HG02870 (cell line): ENCODE data around the gene TSGA10IP.

Experiments used
- ATAC-seq: cut with Tn5 transposase; IDR thresholded peaks from one replicate; pipeline ENCODE4 v1.9.1; 2021; ENCODE audit warnings: mild to moderate bottlenecking, moderate library complexity; ENCODE audit not compliant: unreplicated experiment

Gene TSGA10IP

DNA sequence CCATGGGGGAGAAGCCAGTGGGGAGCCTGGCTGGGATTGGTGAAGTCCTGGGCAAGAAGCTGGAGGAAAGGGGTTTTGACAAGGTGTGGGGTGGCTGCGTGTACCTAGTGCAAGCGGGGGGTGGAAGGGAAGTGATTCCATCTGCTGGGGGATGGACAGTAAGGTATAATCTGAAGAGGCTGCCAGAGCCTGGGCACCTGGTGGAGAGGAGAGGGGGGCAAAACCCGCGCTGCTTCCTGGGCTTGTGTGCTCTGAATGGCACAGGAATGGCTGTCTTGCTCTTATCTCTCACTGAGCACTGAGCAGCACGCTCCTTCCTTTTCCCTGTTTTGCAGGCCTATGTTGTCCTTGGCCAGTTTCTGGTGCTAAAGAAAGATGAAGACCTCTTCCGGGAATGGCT is 58.0 kb downstream of the TSGA10IP start:
- no peak for ATAC-seq

DNA sequence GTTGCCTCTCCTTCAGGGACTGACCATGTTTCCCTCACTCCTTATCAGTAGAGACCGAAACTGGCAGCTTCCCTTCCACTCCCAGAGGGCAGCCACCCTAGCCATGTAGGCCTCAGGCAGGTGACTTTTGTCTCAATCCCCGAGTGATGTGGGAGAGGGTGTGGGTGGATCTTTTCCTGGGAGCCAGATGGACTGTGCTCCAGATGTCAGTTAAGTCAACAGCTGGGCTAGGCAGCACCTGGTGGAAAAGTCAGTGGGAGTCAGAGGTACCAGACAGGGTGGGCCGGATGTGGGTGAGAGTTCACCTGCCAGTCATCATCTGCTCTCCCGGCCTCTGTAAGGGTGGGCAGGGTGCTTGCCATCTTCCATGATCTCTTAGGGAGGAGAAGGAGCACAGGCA is 58.9 kb downstream of the TSGA10IP start:
- ATAC-seq = no peak

DNA sequence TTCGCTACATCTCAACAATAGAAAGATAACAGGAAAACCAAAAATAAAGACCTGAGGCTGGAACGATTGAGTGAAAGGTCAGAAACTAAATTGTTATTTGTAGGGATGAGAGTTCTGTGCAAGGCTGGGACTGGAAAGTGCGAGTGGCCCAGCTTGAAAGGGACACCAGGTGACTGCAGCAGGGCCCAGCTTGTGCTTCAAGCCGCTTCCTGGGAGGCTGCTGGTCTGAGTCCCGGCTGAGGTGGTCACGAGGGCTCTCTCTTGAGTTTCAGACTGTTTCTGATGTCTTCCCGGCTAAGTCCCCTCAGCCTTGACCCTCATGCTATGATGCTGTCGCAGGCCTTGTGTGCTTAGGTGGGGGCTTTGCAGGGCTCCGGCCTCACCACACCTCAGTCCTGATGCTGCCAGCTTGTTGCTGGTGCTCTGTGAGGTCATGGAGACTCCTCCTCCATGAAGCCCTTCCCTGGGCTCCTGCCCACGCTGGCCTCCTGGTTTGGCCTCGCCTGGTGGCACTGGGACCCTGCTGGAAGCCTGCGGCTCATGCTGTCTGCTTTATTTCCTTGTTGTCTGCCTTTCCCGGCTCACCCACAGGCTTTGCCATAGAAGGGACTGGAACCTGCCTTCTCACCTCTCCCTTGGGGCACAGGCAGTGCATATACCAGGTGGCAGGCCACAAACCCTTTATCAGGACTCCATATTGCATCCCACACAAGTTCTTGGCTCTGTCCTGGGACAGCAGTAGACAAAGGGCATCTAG is 61.0 kb downstream of the TSGA10IP start:
- ATAC-seq = no peak

DNA sequence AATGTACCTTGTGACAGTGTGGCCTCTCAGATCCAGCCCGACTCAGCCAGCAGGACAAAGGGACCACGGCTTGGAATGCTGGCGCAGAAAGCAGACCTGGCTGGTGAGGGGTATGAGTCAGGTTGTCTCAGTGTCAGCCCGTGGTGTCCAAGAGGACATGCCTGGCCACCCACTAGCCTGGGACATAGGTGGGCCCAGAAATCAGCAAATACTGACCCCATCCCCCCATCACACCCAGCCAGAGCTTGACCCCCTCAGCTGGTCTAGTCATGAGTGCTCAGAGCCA is 61.6 kb downstream of the TSGA10IP start:
- ATAC-seq = no peak

DNA sequence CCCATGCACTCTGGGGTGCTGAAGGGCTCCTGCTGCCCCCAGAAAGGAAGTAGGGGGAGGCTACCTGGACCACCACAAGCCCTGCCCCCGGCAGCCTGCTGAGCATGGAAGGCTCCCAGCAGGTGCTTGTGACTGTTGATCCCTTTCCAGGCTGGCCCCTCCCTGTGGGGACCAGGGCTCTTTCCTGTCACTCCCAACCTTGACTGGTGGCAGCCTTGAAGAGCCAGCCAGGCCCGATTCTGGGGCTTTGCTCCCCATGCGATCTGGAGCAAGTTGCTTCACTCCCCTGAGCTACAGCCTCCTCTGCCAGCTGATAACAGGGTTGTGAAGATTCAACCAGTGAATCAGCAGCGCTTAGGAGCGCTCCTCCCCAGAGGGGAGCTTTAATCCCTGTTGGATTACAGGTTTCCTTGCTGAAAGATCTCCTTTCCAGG is 61.9 kb downstream of the TSGA10IP start:
- no peak for ATAC-seq

DNA sequence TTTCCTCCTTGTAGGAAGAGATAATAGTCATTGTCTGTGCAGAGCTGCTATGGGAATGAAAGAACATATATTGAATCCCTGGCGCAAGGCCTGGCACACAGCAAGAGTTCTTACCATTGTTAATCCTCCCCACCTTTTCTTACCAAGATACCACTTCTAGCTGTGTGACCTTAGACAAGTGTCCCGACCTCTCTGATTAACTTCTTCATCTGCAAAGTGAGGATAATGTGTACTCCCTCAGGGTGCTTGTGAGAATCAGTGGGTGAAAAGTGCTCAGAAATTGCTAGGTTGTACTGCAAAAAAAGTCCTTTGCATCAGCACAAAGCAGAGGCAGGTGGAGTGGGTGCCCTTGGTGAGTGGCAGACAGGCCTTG is 62.8 kb downstream of the TSGA10IP start:
- ATAC-seq = no peak

DNA sequence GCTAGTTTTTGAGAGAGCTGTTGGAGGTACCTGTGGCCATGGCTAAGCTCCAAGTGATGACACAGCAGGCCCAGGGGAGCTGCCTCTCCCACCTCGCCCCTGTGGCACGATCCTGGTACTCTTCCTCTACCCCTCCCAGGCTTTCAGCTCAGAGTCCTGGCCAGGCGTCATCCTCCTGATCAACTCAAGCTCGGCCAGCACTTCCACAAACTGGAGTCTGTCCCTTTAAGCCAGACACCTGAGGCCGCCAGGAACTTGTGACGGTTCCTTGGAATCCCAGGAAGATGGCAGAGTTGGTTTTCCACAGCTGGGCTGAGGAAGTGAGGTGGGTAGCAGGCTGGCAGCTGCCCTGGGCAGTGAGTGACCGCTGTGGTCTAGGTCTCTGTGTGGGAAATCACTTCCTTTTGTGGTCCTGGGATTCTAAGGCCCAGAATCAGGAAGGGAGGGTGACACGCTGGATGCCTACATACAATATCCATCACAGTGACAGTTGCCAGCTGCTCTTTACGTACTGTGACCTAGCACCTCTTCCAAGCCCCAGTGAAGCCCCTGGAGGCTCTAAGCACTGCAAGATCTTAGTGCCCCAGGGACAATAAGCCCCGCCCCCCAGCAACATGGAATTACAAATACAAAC is 63.3 kb downstream of the TSGA10IP start:
- ATAC-seq = no peak
